Panc1 (cell line): Measurements from ENCODE around the gene TRAF3IP1. TPM values are rescaled to one million over a fixed set of nuclear protein-coding genes. Genes with fewer than 3 reads are reported as not detected.

ENCODE experiments used
- ATAC-seq: fragments of 200-7000 bp; cut with Tn5 transposase; 2 replicates; pipeline ENCODE4 v1.9.1; 2020; ENCODE audit warnings: mild to moderate bottlenecking, moderate library complexity
- BruUV-seq: library from RNA; stranded (reverse); fragments of 400-500 nt; replicated peaks from 2 replicates; lab custom pipeline; 2021; lab: Mats Ljungman, UMichigan
- CTCF ChIA-PET: fragments of 300-600 bp; sonication (Branson Sonifier 250); formaldehyde crosslinking; loops from one replicate; lab custom pipeline; 2022; ENCODE audit warnings: antibody characterized with exemption; lab: Charles Lee
- POLR2A ChIA-PET: fragments of 300-600 bp; sonication (Branson Sonifier 250); formaldehyde crosslinking; loops from one replicate; lab custom pipeline; 2022; ENCODE audit warnings: antibody characterized with exemption; lab: Charles Lee
- DNase-seq: peaks from one replicate; pipeline ENCODE4 v3.0.0-alpha.2; 2010; ENCODE audit warnings: low read depth, low spot score
- H3K27ac ChIP-seq: 2 replicates; pipeline ENCODE4 v1.5.1; 2011; ENCODE audit warnings: mild to moderate bottlenecking, low read length, inconsistent platforms
- H3K27me3 ChIP-seq: fragments of 200-500 bp; sonication (Bioruptor generic); 2 replicates; pipeline ENCODE4 v1.6.0; 2014; ENCODE audit warnings: low read length, inconsistent platforms; ENCODE audit not compliant: control insufficient read depth, insufficient read depth
- H3K36me3 ChIP-seq: fragments of 200-500 bp; sonication (Bioruptor generic); 2 replicates; pipeline ENCODE4 v1.5.1; 2014; ENCODE audit warnings: inconsistent platforms, mild to moderate bottlenecking, low read length, moderate library complexity; ENCODE audit not compliant: control insufficient read depth, insufficient read depth
- H3K4me1 ChIP-seq: 2 replicates; pipeline ENCODE4 v1.5.1; 2011; ENCODE audit warnings: inconsistent platforms, mild to moderate bottlenecking, low read length, moderate library complexity; ENCODE audit not compliant: control insufficient read depth, insufficient read depth
- H3K4me3 ChIP-seq, 2 experiments: 2 replicates each; pipeline ENCODE4 v1.5.1; 2011 to 2012; ENCODE audit warnings: low read depth in 2 of 2, low read length in 2 of 2, mild to moderate bottlenecking in 2 of 2, inconsistent platforms in 1 of 2, moderate library complexity in 1 of 2
- H3K9me3 ChIP-seq: fragments of 200-500 bp; sonication (Bioruptor generic); 2 replicates; pipeline ENCODE4 v1.5.1; 2014; ENCODE audit warnings: low read depth, mild to moderate bottlenecking, inconsistent platforms, low read length, moderate library complexity; ENCODE audit not compliant: control insufficient read depth, insufficient read depth
- SIN3A ChIP-seq: IDR thresholded peaks from 2 replicates; pipeline ENCODE4 v1.6.1; 2012; ENCODE audit warnings: low read depth, mild to moderate bottlenecking, low read length, moderate library complexity, borderline replicate concordance; ENCODE audit not compliant: insufficient read depth
- in situ Hi-C: cut with HindIII; loops from 2 replicates; pipeline ENCODE4 v1.10.0; 2016; ENCODE audit warnings: low sequenced_read_pairs, low pct_unique_long_range_greater_than_20kb
- intact Hi-C: fragments of 100-400 bp; cut with micrococcal nuclease; formaldehyde crosslinking; loops from one replicate; pipeline ENCODE4 v1.10.0; 2022; ENCODE audit not compliant: unreplicated experiment
- total RNA-seq: library from RNA; stranded (reverse); gene quantifications from one replicate; pipeline ENCODE4 v1.2.1, GENCODE V29; 2021; ENCODE audit not compliant: unreplicated experiment

Gene TRAF3IP1
- total RNA-seq, 1 experiment from 2014 or later, result 23.4 TPM

DNA sequence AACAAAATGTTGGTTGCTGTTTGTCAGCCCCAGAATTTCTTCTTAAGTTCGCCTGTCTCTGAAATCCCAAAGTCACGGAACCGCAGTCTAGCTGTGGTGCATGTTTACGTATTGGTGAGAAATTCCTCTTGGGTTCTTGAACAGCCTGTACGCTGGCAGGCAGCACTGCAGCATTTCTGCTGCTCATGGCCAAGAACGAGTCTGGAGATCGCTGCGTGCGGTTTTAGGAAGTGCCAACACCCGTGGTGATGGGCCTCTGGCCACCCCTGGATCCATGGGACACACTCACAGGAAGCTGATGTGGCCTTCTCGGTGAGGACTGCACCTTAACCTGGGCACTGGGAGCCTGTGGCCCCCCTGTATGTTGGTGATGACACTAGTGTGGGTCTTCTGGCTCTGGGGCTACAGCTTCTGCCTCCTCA lies 130.1 kb downstream of the TRAF3IP1 start:
- no peak for TF ChIP-seq SIN3A
- H3K36me3 ChIP-seq, result peaks cover 7% of the 10 kb centered on the region; the same call in 1 of the 2 replicates
- intact Hi-C loops (no loop called here), in situ Hi-C loops (no loop called here)
- ChIA-PET POLR2A (no interaction called here), CTCF (no interaction called here)
- no TSS peak for BruUV-seq
- DNase-seq, result no peak
- H3K4me1 ChIP-seq, result no peaks in the 10 kb centered on the region
- H3K27ac ChIP-seq, result no peak overlapping the region
- no peaks in the 10 kb centered on the region for H3K27me3 ChIP-seq
- no peak overlapping the region for H3K4me3 ChIP-seq
- ATAC-seq, result no peak
- H3K9me3 ChIP-seq, result no peaks in the 10 kb centered on the region; the same call in 1 of the 2 replicates

Other genes with a start within 250 kb of the TRAF3IP1 start
- gene ESPNL, start 220.2 kb upstream of the TRAF3IP1 start, total RNA-seq, result 0.85 TPM
- 0.26 TPM for gene KLHL30, start 181.8 kb upstream of the TRAF3IP1 start, total RNA-seq
- gene ERFE, start 161.5 kb upstream of the TRAF3IP1 start, total RNA-seq, result 10.3 TPM
- gene ILKAP, start 116.8 kb upstream of the TRAF3IP1 start, total RNA-seq, result 49.9 TPM
- gene HES6, start 80.5 kb upstream of the TRAF3IP1 start, total RNA-seq, result 42.0 TPM
- gene PER2, start 31.9 kb upstream of the TRAF3IP1 start, total RNA-seq, result 9.9 TPM
- 57.3 TPM for gene ASB1, start 106.4 kb downstream of the TRAF3IP1 start, total RNA-seq